SK-N-DZ (cell line): ENCODE data around the gene CDC123.
"Not testable (repeated sequence)": the region's sequence is repeated elsewhere in the genome, so short reads cannot be mapped to it uniquely, and the experiment has no call there.

Source experiments
- DNase-seq: peaks from one replicate; pipeline ENCODE4 v3.0.0-alpha.2; 2015; ENCODE audit warnings: low spot score

CDC123 gene

GRCh38 chr10:12235116-12235694, 39.2 kb downstream of the CDC123 start:
- no peak for DNase-seq

- no peak for DNase-seq
Measured at GRCh38 chr10:12235796-12236195, 39.8 kb downstream of the CDC123 start.

- no peak for DNase-seq
Measured at GRCh38 chr10:12237265-12238220, 41.6 kb downstream of the CDC123 start.

- no peak for DNase-seq
Measured at GRCh38 chr10:12238821-12239220, 42.8 kb downstream of the CDC123 start.

GRCh38 chr10:12241810-12242529, 46.0 kb downstream of the CDC123 start:
- no peak for DNase-seq

- DNase-seq = no peak
Measured at GRCh38 chr10:12243864-12244620, 48.1 kb downstream of the CDC123 start.

GRCh38 chr10:12250181-12250580, 54.2 kb downstream of the CDC123 start:
- DNase-seq = no peak

GRCh38 chr10:12250702-12251101, 54.7 kb downstream of the CDC123 start:
- not testable (repeated sequence) for DNase-seq

GRCh38 chr10:12251581-12251980, 55.6 kb downstream of the CDC123 start:
- DNase-seq = no peak

GRCh38 chr10:12252882-12253546, 57.0 kb downstream of the CDC123 start:
- peak; percentile 32 for DNase-seq

- no peak for DNase-seq
Measured at GRCh38 chr10:12255048-12255447, 59.1 kb downstream of the CDC123 start.

- DNase-seq = no peak
Measured at GRCh38 chr10:12259988-12260387, 64.0 kb downstream of the CDC123 start.

- no peak for DNase-seq
Measured at GRCh38 chr10:12262278-12262981, 66.4 kb downstream of the CDC123 start.

- peak; percentile 80 for DNase-seq
Measured at GRCh38 chr10:12264204-12264940, 68.4 kb downstream of the CDC123 start.

GRCh38 chr10:12269056-12269455, 73.1 kb downstream of the CDC123 start:
- no peak for DNase-seq

GRCh38 chr10:12271210-12271540, 75.2 kb downstream of the CDC123 start:
- DNase-seq = no peak

- not testable (repeated sequence) for DNase-seq
Measured at GRCh38 chr10:12277862-12278261, 81.9 kb downstream of the CDC123 start.

GRCh38 chr10:12279281-12279680, 83.3 kb downstream of the CDC123 start:
- no peak for DNase-seq

- DNase-seq = no peak
Measured at GRCh38 chr10:12287772-12288171, 91.8 kb downstream of the CDC123 start.

- not testable (repeated sequence) for DNase-seq
Measured at GRCh38 chr10:12297784-12298183, 101.8 kb downstream of the CDC123 start.
